ENCODE measurements around the gene IL1B. TPM values are rescaled to one million over a fixed set of nuclear protein-coding genes. Genes with fewer than 3 reads are reported as not detected.

Gene IL1B
- total RNA-seq, 1 donor from 2014 or later = 0.27 TPM

DNA sequence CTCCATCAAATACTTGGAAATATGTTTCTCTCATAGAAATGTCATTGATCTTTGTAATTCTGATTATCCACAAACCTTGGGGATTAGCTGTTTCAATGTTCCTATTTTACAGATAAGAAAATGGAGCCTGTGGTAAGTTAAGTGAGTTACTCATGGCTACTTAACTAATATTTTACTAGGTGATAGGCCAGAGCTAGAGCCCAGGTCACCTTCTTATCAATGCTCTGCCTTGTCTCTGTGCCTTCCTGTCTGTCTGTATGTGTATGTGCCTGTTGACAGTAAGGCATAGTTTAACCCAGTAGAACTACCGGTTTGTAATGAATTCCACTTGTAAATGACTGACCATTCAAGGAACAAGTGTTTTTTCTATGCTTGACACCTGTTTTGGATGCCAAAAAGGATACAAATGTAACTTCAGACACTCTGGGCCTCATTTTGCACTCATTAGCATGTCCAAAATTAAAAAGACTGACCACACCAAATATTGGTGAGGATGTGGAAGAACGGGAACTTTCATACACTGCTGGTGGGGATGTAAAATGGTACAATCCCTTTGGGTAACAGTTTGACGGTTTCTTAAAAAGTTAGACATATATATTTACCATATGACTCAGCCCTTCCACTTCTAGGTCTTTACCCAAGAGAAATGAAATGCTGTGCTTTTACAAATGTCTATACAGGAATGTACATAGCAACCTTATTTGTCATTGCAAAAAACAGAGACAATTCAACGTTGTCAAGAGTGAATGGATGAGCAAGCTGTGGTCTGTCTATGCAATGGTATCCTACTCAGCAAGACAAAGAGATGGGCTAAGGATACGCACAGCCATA is 32.7 kb downstream of the IL1B start:
- DNase-seq = no peak
- Histone ChIP-seq H3K9me3 (replicated peaks) (peaks cover 9% of the 10 kb centered on the region), H3K27me3 (ENCODE audit: low read depth) (no peaks in the 10 kb centered on the region), H3K36me3 (no peaks in the 10 kb centered on the region), H3K4me3 (no peak overlapping the region), H3K4me1 (no peaks in the 10 kb centered on the region), H3K27ac (replicated peaks) (no peak overlapping the region)
- TF ChIP-seq, protein P1, sequence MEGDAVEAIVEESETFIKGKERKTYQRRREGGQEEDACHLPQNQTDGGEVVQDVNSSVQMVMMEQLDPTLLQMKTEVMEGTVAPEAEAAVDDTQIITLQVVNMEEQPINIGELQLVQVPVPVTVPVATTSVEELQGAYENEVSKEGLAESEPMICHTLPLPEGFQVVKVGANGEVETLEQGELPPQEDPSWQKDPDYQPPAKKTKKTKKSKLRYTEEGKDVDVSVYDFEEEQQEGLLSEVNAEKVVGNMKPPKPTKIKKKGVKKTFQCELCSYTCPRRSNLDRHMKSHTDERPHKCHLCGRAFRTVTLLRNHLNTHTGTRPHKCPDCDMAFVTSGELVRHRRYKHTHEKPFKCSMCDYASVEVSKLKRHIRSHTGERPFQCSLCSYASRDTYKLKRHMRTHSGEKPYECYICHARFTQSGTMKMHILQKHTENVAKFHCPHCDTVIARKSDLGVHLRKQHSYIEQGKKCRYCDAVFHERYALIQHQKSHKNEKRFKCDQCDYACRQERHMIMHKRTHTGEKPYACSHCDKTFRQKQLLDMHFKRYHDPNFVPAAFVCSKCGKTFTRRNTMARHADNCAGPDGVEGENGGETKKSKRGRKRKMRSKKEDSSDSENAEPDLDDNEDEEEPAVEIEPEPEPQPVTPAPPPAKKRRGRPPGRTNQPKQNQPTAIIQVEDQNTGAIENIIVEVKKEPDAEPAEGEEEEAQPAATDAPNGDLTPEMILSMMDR (IDR thresholded peaks at IDR 0.05; ENCODE audit: borderline replicate concordance) = no peak
- intact Hi-C loops (cut with micrococcal nuclease) = no loop called here

DNA sequence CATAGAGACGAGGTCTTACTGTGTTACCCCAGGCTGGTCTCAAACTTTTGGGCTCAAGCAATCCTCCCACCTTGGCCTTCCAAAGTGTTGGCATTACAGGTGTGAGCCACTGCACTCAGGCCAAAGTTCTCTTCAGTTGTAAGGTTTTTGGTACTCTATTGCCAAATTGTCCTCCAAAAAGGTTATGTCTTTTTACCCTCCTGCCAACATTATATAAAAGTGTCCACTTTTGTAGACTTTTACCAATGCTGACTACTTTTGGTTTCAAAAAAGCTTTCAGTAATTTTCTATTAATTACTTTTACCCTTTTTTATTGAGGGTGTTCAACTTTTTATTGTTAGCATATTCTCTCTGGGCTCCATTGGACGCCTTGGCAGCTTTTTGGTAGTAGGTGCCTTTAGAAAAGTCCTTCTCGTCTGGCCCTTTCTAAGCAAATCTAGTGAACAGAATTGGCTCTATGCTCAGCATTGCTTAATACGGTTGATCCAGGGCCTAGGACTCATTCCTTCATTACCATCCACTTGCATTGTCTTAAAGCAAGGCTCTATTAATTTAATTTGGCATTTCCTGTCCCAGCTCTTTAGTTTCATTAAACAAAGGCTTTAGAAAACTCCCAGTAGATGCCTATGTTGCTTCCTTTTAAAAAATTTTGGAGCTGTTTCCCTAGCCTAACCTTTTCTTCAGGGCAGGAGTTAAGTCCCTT is 35.5 kb downstream of the IL1B start:
- no peak for DNase-seq
- intact Hi-C loops (cut with micrococcal nuclease) = no loop called here
- TF ChIP-seq, protein P1 (IDR thresholded peaks at IDR 0.05; ENCODE audit: borderline replicate concordance) = no peak
- Histone ChIP-seq H3K27ac (replicated peaks) (no peak overlapping the region), H3K9me3 (replicated peaks) (no peaks in the 10 kb centered on the region), H3K27me3 (ENCODE audit: low read depth) (no peaks in the 10 kb centered on the region), H3K4me1 (no peaks in the 10 kb centered on the region), H3K4me3 (no peak overlapping the region), H3K36me3 (no peaks in the 10 kb centered on the region)

DNA sequence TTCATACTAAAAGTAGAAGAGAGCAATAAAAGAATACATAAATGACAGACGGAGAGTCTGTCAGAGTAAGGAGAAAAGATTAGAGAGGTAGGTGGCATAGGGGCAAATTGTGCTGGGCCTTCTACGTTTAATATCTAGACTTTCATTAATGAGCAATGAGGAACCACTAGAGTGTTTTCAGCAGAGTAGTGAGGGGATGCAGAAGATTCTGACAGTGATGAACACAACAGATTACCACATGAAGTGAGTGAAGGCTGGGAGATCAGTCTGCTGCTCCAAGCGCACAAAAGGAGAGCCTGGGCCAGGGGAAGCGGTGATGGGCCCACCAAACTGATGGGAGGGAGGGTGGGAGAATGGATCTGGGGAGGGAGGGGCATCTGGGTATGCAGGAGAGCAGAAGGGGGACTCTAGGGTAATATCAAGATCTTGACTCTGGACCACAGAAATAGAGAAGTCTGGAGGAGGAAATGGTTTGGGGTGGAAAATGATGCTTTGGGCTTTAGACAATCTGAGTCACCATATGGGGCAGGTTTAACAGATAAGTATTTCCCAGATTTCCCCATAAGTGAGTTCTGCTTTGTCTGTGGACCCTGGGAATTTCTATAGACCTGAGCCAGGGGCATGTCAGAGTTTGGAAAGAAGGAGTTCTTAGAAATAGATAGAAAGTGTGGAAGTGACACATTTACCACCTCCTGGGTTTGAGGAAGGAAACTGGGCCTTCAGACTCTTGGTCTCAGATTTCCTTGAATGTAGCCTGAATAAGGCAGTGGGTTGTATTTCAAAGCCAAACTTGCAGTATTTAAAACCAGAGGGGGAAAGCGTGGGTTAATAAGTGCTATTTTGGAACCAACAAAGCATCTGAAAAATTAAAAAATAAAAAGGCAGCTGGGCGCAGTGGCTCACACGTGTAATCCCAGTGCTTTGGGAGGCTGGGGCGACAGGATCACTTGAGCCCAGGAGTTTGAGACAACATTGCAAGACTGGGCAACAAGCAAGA is 37.3 kb downstream of the IL1B start:
- no peaks in the 10 kb centered on the region for H3K27me3 ChIP-seq (ENCODE audit: low read depth)
- no peak overlapping the region for H3K27ac ChIP-seq (replicated peaks)
- DNase-seq = no peak
- H3K9me3 ChIP-seq (replicated peaks) = no peaks in the 10 kb centered on the region
- no peak overlapping the region for H3K4me3 ChIP-seq
- H3K4me1 ChIP-seq = peaks cover 9% of the 10 kb centered on the region
- no peaks in the 10 kb centered on the region for H3K36me3 ChIP-seq
- intact Hi-C loops (cut with micrococcal nuclease) = no loop called here
- TF ChIP-seq, protein P1 (IDR thresholded peaks at IDR 0.05; ENCODE audit: borderline replicate concordance) = no peak

DNA sequence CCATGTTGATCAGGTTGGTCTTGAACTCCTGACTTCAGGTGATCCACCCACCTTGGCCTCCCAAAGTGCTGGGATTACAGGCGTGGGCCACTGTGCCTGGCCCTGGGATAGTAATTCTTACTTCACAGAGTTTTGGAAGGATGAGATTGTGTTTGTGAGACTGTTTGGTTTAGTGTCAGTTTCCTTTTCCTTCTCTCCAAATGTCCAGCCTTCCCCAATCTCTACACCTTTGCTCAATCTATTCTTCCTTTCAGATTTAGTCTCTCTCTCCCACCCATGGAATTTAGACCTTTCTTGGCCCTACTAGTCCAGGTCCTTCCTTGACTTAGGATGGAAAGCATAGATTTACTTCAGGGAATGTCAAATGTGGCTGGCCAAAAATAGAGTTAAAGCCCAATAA is 40.1 kb downstream of the IL1B start:
- TF ChIP-seq, protein P1 (IDR thresholded peaks at IDR 0.05; ENCODE audit: borderline replicate concordance) = no peak
- Histone ChIP-seq H3K4me1 (peaks cover 12% of the 10 kb centered on the region), H3K9me3 (replicated peaks) (no peaks in the 10 kb centered on the region), H3K27ac (replicated peaks) (no peak overlapping the region), H3K4me3 (no peak overlapping the region), H3K36me3 (no peaks in the 10 kb centered on the region), H3K27me3 (ENCODE audit: low read depth) (no peaks in the 10 kb centered on the region)
- DNase-seq = no peak
- intact Hi-C loops (cut with micrococcal nuclease) = no loop called here

DNA sequence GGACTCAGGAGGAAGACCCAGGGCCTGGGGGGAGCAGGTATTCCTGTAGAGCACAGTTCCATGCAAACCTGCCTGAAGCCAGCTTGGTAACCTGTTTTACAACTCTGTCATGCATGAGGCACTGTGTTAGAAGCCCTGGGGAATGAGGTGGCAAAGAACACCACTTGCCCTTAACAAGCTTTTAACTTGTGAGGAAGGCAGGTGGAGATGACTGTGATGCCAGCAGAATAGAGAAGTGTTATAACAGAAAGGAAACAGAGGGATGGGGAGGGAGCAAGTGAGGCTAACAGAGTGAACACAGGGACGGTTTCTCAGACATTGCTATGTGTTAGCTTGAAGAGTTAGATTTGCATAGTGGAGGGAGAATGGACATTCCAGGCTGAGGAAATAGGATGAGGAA is 40.8 kb downstream of the IL1B start:
- no peak for DNase-seq
- Histone ChIP-seq H3K27ac (replicated peaks) (no peak overlapping the region), H3K36me3 (no peaks in the 10 kb centered on the region), H3K4me3 (no peak overlapping the region), H3K4me1 (peaks cover 12% of the 10 kb centered on the region), H3K27me3 (ENCODE audit: low read depth) (no peaks in the 10 kb centered on the region), H3K9me3 (replicated peaks) (no peaks in the 10 kb centered on the region)
- intact Hi-C loops (cut with micrococcal nuclease) = no loop called here
- TF ChIP-seq, protein P1 (IDR thresholded peaks at IDR 0.05; ENCODE audit: borderline replicate concordance) = no peak
